H54 (cell line): ENCODE measurements around the gene KDM2B.

Experiments
- DNase-seq: peaks from one replicate; pipeline ENCODE4 v3.0.0; 2011; ENCODE audit warnings: low spot score, mixed read lengths; ENCODE audit not compliant: insufficient read length
- FAIRE-seq: peaks from 3 replicates; lab custom pipeline; 2011; peaks lifted over from hg19 to GRCh38; lab: Jason Lieb, UNC
- POLR2A ChIP-seq: IDR thresholded peaks from 2 replicates; pipeline ENCODE4 v1.6.1; 2011; ENCODE audit warnings: low read depth, mild to moderate bottlenecking, low read length

The KDM2B gene

GRCh38 chr12:121428883-121429282, 151.9 kb downstream of the KDM2B start:
- DNase-seq (no peak), FAIRE-seq (no peak)
- TF ChIP-seq POLR2A: no peak

- no peak for FAIRE-seq
- no peak for DNase-seq
- TF ChIP-seq POLR2A: no peak
These were observed 153.2 kb downstream of the KDM2B start for GRCh38 chr12:121427556-121428050.

- FAIRE-seq: no peak
- DNase-seq: no peak
- no peak for TF ChIP-seq POLR2A
These were observed 156.2 kb downstream of the KDM2B start for GRCh38 chr12:121424624-121424975.

- FAIRE-seq: no peak
- no peak for DNase-seq
- TF ChIP-seq POLR2A: no peak
These were observed 156.9 kb downstream of the KDM2B start for GRCh38 chr12:121423682-121424623.

GRCh38 chr12:121423253-121423652, 157.6 kb downstream of the KDM2B start:
- no peak for TF ChIP-seq POLR2A
- FAIRE-seq (no peak), DNase-seq (no peak)

DNA sequence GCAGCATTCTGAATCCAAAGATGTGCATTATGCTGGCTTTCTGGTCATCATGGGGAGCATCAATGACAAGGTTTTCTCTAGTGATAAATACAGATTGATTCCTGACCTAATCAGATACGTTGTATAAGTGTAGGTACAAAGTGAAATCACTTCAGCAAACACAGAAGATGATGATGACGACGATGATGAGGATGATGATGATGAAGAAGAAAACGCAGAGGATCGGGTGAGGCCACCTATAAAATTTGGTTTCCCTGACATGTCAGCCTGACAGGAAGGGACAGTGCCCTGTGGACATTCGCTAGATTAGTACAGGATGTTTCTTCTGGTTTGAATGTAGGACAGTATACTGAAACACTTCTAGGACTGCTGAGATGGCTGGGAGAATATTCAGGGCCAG, 160.7 kb downstream of the KDM2B start:
- FAIRE-seq (no peak), DNase-seq (no peak)

DNA sequence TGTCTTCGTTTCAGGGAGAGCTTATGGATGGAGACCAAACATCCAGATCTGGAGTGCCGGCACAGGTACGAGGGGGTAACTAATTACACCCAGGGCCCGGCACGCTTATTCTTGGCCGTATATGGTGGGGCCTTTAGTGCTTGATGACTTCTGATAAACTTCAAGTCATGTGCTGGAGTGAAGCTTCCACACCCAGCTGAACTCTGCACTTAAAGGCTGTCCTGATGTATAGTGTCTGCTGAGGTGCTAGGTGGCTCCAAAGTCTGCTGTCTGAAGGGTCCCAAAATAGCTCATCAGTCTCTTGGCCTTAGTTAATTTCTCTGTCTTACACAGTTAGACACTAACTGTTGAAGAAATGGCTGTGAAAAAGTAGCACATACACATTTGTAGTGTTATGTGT, 163.0 kb downstream of the KDM2B start:
- no peak for TF ChIP-seq POLR2A
- FAIRE-seq: no peak
- DNase-seq: no peak

More for the DNA sequence above, 160.7 kb downstream of the KDM2B start:
- TF ChIP-seq POLR2A: no peak

GRCh38 chr12:121413917-121414316, 166.9 kb downstream of the KDM2B start:
- no peak for DNase-seq
- TF ChIP-seq POLR2A: no peak
- FAIRE-seq: no peak

DNA sequence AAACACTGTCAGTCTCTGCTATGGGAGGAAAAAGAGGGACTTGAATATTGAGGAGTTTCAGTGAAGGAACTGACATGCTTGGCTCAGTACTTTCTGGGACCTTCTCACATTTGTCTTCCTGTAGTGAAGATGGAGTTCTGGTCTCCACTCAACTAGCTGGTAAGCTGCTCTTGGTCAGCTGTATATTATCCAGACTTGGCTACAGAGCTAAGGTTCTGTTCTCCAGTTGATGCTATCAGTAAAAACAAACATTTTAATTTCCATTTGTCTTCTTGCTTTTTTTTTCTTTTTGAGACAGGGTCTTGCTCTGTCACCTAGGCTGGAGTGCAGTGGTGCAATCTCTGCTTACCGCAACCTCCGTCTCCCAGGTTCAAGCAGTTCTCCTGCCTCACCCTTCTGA, 175.6 kb downstream of the KDM2B start:
- DNase-seq (no peak), FAIRE-seq (no peak)
- no peak for TF ChIP-seq POLR2A

- no peak for FAIRE-seq
- DNase-seq: no peak
- TF ChIP-seq POLR2A: no peak
These were observed 176.1 kb downstream of the KDM2B start for GRCh38 chr12:121404734-121405133.

DNA sequence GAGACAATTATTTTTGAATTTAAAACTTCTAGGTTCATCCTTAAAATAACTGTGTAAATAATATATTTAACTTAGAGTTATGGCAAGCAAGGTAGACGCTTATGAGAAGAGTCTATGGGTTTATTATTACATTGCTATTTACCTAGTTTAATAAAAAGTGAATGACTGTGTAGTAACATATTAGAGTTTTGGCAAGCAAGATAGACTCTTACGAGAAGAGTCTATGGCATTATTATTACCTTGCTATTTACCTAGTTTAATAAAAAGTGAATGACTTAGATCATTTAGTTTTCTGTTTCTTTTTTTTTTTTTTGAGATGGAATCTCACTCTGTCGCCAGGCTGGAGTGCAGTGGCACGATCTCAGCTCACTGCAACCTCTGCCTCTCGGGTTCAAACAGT, 177.1 kb downstream of the KDM2B start:
- DNase-seq (no peak), FAIRE-seq (no peak)
- TF ChIP-seq POLR2A: no peak

DNA sequence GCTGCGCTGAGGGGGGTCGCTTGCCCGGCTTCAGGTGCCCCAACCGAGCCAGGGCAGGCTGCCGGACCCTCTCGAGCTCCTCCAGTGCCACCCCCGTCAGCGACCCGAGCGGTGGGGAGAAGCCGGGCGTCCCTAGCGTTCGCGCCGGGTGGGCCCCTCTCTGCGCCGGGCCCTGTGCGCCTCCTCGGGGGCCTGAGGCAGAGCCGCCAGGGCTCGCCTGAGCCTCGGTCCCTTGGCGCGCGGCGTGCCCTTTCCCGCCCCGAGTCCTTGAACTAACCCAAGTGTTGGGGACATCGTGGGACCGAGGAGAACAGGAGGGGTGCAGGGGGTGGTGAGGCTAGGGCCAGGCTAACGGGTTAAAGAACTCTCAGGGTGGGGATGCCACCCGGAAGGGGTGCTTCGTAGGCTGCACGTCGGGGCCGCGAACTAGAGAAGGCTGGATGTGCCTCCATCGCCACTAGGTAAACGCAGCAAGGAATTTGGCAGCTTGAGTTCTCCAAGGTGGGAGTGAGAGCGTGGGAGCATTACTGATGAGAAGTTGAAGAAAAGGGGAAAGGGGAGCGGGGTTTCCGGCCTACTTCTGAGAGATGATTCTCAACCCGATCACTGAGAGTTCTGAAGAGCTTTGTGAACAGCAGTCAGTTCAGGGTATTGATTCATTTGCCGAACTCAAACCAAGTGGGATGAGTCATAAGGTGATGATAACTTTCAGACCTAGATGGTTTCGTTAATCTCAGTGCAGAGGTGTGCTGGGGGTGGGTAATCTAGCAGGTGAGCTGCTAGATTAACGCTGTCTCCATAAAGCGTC, 180.3 kb downstream of the KDM2B start:
- no peak for TF ChIP-seq POLR2A
- peak; percentile 19 for DNase-seq
- FAIRE-seq: peak; percentile 84

GRCh38 chr12:121399391-121400331, 181.2 kb downstream of the KDM2B start, which contains the start of gene RNF34:
Gene RNF34 (plus strand): TSS chr12:121400118. CDS start chr12:121400213, 95 bp downstream.
- peak; percentile 97 for FAIRE-seq
- peak; percentile 96 for TF ChIP-seq POLR2A

More at GRCh38 chr12:121399391-121400331, 181.2 kb downstream of the KDM2B start, which contains the start of gene RNF34:
- peak; percentile 94 for DNase-seq
